Hindlimb muscle (tissue), 1 donor: ENCODE measurements around the gene CNPY2. TPM values are rescaled to one million over a fixed set of nuclear protein-coding genes. Genes with fewer than 3 reads are reported as not detected.
"Not testable (repeated sequence)": the region's sequence is repeated elsewhere in the genome, so short reads cannot be mapped to it uniquely, and the experiment has no call there.

Source experiments
- DNase-seq: peaks from one replicate; pipeline ENCODE4 v3.0.0-alpha.2; 2013
- polyA plus RNA-seq: library from polyadenylated mRNA; unstranded; fragments of 120-200 nt; gene quantifications from one replicate; pipeline ENCODE4 v1.2.1, GENCODE V29; 2013; ENCODE audit not compliant: insufficient read length

CNPY2 gene
- polyA plus RNA-seq, 1 donor, result 41.0 TPM

DNA sequence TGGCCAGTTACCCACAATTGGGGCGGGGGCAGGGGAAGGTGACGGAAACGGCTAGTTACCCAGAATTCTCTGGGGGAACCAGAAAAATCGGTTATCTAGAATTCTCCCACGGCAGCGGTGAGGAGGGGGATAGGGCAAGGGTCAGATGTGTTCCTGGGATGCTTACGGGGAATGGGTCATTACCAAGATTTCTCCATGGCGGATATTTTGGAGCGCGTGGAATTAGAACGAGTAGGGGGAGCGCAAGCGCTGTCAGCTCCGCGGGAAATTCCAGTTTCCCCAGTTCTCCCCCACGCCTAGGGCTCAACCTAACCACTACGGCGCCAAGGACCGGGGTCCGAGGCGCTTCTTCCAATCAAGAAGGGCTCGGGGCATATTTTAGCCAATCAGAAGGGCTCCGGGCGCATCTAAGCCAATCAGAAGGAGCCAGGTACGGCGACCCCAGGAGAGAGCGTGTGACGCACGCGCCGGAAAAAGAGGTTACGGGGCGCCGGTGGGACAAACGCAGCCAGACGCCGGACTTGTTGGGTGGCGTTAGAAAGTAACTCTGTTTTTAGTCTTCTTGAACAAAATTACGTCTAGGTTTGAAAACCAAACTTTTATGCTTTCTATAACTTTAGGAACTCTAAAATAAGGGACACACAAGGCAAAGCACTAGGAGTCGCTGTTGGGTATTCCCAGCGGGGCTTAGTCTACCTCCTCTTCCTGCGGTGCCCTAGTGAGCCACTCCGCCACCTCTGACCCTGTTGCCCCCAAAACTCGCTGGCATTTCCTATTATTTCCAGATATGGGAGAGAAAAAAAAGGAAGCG is 18.1 kb upstream of the CNPY2 start, which contains the start of gene PAN2:
Gene PAN2 (minus strand): TSS at position 322 of the 811 bp plus-strand sequence. CDS start 906 bp downstream, outside the sequence.
- DNase-seq, result peak; percentile 97

DNA sequence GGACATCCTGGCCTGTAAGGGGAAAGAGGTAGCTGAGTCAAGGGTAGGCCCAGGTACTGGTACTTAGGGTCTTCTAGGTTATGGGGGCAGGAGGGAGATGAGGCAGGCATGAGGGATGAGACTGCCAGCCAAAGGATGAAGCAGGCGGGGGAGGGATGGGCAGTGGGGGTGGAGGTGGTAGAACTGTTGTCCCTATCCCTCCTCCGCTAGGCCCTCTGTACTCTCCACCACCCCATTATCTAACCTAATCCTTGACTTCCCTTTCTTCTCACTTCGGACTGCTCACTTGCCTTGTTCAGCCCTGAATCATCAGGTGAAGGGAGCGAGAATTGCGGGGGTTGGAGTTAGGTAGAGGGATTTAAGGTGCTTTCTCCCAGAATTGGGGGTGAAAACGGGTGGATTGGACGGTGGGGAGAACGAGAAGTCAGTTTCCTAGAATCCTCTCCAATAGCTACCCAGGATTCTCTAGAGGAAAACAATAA is 17.4 kb upstream of the CNPY2 start:
- no peak for DNase-seq

DNA sequence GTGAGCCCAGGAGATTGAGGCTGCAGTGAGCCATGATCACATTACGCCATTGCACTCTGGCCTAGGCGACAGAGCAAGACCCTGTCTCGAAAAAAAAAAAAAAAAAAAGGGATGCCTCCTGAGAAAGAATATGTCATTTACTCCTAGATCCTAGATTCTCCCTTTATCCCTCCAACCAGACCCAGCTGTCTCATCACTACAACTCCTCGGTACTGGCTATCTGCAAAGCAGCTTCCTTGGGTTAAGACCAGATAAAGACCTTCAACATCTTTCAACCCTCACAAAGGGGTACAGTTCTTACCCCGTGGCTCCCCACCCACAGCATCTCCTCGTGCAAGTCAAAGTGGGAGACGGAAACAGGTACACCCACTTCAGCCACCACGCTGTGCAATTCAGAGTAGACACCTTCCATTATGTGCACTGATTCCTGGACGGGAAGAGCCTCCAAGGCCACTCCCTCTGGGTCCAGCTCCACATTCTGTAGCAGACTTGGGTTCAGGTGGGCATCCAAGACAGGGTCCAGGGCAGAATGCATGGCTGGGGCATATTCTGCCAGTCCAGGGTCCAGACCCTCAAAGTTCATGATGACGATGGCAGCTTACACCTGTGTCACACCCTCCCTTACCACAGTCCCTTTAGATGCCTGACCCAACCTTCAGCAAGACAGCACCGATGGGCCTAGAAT is 16.9 kb upstream of the CNPY2 start:
- no peak for DNase-seq

DNA sequence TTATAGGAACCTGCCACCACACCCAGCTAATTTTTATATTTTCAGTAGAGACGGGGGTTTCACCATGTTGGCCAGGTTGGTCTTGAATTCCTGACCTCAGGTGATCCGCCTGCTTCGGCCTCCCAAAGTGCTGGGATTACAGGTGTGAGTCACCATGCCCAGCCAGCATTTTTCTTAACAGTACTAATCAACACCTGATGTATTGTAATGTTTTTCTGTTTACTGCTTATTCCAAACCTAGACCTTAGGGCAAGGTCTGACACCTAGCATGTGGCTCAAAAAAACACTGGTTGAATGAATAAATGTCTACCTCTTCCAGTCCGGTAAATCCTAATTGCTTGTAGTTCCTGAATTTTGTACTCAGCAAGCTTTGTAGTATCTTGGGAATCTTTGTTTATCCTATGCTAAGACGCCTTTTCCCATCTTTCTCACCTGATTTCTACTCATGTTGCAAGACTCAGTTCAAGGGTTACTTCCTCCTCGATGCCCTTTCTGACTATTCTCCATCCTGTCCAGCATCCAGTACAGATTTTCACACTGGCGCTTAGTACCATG is 15.2 kb upstream of the CNPY2 start:
- DNase-seq, result no peak

DNA sequence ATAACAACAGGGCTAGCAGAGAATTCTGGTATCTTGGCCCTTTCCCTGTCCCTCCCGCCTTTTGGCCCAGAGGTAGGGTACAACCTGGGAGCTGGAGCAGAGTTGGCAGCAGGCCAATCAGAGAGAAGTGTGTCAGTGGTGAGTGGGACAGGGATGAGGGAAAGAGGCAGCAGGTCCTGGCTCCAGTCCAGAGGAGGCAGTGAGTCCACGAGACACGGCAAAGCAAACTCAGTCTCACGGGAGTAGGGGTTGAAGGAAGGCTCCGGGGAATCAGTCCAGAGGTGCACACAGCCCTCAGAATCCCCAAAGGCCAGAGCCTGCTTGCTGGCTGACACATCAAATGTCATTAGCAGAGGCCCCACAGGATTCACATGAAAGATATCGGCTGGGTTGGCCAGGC is 10.7 kb upstream of the CNPY2 start:
- no peak for DNase-seq

DNA sequence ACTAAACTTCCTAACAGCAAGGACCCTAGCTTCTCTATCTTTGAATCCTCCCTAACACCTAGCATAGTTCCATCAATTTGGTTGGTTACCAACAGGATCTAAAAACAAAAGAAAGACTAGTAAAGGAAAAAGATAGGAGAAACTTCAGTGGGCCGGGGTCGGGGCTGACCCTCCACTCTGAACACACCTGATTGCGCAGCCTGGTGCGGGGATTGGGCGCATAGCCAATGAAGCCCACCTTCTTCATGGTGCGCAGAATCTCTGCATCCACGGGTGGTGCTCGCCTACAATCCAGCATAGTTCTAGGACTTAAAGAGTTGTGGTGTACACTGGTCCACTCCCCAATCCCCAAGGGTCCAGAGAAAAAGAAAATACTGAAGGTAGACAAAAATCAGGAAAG is 10.3 kb upstream of the CNPY2 start:
- no peak for DNase-seq

DNA sequence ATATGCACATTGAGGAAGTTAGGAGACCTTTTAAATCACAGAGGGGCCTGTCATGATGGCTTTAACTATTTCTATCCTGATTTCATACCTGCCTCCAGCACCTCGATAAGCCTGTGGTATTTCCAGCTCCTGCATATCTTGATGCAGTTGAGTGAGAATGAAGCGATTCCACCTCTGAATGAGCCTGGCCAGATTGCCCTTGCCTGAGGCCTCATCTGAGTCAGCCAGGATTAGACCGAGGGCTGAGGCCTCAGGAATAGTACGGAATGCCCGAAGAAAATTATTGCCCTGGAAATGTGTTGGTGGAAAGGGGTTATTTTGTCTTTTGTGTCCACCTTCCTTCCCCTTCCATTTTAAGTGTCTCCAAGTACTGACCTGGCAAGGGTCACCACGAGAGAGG is 8.4 kb upstream of the CNPY2 start:
- DNase-seq, result no peak

DNA sequence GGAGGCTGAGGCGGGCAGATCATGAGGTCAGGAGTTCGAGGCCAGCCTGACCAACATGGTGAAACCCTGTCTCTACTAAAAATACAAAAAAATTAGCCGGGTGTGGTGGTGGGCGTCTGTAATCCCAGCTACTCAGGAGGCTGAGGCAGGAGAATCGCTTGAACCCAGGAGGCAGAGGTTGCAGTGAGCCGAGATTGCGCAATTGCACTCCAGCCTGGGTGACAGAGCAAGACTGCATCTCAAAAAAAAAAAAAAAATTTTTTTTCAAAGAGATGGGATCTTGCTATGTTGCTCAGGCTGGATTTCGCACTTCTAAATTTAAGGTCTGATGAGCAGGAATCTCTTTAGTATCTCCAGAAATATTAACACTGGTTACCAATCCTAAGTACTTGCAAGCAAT is 5.8 kb upstream of the CNPY2 start:
- not testable (repeated sequence) for DNase-seq

DNA sequence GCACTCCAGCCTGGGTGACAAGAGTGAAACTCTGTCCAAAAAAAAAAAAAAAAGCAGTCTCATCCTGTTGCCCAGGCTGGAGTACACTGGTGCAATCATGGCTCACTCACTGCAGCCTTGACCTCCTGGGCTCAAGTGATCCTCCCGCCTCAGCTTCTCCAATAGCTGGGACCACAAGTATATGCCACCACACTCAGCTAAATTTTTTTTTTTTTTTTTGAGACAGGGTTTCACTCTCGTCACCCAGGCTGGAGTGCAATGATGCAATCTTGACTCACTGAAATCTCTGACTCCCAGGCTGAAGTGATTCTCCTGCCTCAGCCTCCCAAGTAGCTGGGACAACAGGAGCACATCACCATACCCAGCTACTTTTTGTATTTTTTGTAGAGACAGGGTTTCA is 5.2 kb upstream of the CNPY2 start:
- DNase-seq, result no peak

DNA sequence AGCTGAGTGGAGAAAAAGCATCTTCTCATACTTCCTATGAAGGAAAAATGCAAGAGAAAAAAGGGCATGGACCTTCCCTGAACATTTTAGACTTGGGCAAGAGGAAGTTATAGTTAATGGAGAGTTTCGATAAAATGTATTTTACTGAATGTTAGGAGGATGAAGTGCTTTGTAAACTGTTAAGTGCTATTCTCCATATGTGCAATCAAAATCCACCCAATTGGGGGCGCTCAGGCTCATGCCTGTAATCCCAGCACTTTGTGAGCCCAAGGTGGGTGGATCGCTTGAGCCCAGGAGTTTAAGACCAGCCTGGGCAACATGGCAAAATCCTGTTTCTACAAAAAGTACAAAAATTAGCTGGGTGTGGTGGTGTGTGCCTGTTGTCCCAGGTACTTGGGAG is 1.9 kb upstream of the CNPY2 start:
- DNase-seq, result no peak

DNA sequence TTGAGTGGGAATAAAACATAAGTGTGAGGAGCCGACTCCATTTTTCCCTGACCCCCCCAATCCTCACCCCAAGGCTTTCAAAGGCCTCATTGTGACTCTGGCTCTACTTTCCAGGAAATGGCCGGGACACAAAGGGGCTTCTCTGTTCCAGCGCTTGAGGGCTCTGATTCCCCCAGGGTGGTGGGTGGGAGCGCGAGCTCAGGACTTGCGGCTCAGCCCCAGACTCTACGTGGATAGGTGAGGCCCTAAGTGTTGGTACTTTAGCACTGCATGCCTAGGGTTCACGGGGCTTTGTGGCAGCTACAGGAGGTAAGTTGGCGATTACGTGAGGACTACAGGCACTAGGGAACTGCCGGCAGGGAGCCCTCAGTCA is 553 bp downstream of the CNPY2 start:
- peak; percentile 14 for DNase-seq

DNA sequence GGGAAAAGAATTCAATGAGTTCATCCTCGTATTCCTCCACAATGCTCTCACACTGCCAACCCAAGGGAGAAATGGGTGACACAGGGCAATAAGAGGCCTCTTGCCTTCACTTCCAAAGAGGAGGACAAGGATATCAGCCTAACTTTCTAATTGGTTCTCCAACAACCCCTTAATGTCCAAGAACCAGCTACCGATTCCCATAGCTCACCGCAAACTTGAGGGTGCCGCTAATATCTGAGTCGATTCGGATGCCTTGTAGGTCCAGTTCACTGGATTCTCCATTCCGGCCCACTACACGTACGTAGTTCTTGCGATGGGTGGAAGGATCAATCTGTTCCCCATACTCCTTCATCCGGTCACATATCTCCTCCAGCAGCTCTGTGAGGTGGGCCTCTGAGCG is 4.8 kb downstream of the CNPY2 start:
- no peak for DNase-seq

DNA sequence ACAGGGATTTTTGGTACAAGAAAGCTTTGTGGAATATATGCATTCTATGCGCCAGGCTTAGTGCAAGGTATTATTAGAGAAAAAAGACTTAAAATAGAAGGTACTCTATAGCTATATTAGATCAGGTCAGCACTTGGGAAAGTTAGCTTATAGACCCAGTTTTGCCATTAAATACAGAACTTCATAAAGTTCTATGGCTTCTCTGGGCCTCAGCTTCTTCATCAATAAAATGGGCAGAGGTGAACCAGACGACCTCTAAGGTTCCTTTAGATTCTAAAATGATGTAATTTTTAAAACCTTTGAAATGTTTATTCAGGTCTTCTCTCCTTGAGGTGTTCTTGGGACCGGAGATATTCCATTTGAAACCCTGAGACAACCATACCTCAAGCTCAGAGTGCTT is 7.1 kb downstream of the CNPY2 start:
- no peak for DNase-seq

DNA sequence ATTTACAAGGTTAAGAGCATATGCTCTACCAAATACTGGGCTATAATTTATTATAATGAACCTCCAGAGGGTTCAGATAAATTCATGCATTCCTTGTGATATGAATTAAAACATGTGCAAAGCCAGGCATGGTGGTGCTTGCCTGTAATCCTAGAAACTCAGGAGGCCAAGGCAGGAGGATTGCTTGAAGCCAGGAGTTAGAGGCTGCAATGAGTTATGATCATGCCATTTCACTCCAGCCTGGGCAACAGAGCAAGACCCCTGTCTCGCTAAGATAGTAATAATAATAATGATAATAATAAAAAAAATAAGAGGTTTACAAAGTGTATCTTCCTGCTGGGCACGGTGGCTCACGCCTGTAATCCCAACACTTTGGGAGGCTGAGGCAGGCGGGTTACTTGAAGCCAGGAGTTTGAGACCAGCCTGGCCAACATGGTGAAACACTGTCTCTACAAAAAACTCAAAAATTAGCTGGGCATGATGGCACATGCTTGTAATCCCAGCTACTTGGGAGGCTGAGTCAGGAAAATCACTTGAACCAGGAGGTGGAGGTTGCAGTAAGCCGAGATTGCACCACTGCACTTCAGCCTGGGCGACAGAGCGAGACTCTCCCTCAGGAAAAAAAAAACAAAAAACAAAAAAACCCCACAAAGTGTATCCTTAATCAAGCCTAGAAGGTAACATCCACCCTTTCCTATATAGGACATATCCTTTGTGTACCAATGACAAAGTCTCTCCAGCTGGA is 8.4 kb downstream of the CNPY2 start:
- DNase-seq, result no peak

DNA sequence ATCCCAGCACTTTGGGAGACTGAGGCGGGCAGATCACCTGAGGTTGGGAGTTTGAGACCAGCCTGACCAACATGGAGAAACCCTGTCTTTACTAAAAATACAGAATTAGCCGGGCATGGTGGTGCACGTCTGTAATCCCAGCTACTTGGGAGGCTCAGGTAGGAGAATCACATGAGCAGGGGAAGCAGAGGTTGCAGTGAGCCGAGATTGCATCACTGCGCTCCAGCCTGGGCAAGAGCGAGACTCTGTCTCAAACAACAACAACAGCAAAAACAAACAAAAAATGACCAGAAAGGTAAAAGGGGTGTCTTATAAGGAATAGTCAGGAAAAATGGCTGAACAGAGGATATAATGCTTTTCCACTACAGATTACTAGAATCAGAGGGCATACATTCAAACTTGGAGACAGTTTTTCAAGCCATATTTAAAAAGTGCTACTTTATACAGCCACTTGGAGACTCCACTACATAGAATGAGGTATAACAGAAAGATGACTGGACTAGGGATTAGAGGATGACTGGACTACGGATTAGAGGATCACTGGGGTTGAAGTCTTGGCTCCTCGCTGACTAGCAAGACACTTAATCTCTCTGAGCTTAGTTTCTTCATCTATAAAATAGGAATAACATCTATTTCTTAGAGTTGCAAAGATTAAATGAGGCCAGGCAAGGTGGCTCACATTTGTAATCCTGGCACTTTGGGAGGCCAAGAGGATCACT is 10.8 kb downstream of the CNPY2 start:
- DNase-seq, result no peak

DNA sequence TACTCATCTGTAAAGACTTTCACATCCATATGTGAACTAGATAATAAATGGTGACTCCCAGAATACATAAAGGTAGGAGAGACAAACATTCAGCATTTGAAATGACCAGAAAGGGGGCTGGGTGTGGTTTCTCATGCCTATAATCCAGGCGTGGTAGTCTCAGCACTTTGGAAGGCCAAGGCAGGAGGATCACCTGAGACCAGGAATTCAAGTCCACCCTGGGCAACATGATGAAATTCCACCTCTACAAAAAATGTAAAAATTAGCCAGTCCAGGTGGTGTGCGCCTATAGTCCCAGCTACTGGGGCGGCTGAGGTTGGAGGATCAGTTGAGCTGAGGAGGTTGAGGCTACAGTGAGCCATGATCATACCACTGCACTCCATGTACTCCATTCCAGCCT is 11.5 kb downstream of the CNPY2 start:
- no peak for DNase-seq

DNA sequence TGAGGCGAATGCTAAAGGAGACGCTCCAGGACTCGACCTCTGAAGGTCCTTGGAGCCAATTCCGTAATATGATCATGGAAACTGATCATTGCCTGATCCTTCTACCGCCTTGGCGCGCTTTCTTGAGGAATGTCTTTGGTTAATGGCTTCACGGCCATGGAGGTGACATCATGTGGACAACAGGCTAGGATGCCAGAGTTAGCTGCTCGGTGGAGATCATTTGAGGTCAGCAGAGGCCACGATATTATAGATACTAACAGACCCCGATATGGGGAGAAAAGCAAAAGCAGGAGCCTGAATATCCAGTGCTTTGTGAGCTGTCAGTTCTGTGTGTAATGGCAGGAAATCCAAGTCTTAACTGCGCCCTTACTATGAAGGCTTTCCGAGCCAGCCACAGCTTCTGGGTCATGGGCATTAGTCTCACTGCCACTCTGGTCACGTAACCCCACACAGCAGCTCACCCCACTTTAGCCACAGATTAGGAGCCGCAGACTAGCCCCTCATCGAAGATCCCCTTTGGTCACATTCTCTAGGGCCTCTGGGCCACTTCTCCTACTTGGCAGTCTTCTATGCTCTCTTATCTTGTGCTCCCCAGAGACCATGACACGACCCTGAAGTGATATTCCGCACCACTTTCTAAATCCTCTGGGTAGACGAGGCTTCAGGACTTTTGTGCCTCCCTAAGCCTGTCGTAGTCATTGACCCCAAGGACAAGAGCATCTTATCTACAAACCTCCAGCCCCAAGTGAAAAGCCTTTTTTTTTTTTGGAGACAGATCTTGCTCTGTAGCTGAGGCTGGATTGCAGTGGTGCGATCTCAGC is 14.9 kb downstream of the CNPY2 start:
- no peak for DNase-seq

DNA sequence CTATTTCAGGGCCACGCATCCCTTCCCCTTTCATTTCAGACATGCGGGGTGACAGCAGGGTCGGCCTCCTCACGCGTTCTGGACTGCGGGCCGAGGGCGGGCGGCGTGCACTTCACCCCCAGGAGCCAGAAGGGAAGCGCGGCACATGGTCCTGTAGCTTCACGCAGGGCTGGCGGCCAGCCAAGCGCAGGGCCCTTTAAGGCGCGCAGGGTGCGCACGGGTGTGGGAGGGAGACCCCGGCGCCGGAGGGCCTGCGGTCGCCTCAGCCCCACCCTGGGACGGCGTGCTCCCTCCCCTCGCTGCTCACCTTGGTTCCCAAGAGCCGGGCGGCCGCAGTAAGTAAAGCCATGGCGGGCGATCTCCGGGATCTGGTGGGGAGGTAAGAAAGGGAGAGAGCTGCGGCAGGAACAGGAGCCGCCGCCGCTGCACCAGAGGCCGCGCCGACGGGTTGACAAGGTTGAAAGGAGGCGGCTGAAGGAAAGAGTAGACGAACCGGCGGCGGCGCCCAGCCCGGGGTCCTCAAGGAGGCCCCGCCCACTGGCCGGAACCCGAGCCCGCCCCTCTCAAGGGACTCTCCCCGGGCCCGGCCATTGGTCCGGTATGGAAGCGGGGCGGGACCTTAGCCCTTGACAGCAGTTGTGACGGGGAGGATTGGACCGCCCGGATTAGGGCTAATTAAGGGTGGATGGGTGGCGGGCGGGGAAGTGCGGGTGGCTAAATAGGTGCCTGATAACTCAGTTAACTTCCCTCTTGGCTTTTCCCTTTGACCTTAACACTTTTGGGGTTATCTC is 15.7 kb downstream of the CNPY2 start, which contains the start of gene CS:
Gene CS (minus strand): TSS at position 478 of the 791 bp plus-strand sequence. CDS start 129 bp downstream, at position 349.
- peak; percentile 96 for DNase-seq

DNA sequence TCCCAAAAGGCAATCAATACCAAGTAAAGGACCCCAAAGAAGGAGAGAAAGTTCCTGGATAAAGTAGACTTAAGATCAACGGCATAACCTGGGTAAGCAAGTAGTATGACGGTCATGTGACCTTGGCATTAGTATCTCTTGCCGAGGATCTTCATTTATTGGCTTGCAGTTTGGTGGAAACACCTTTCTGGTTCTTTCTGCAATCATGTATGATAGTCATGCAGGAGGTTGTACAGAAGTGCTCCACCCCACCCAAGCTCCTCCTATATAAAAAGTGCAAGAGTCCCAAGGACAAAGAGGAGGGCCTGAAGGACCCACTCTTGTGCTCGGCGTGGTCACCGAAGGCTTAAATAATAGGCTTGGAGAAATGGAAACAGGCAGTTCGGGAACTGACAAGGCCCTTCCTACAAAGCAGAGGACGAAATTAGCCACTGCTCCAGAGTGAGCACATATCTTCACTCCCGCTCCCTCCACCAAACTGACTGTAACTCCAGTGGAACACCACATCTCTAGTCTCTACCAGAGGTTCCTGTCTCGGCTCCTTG is 16.4 kb downstream of the CNPY2 start:
- DNase-seq, result no peak

DNA sequence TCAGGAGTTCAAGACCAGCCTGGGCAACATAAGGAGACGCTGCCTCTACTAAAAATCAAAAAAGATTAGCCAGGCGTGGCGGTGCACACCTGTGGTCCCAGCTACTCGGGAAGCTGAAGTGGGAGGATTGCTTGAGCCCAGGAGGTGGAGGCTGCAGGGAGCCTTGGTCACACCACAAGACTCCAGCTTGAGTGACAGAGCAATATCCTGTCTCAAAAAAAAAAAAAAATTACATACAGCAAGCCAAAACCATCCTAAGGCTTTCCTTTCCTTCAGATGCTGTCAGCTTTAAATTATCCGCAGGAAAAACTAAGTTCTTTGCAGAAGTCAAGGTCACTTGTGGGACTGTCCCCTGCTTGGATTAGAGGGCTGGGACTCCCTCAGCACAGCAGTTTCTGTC is 17.0 kb downstream of the CNPY2 start:
- DNase-seq, result no peak
